ENCODE measurements around the gene FYN. TPM values are rescaled to one million over a fixed set of nuclear protein-coding genes. Genes with fewer than 3 reads are reported as not detected.

FYN gene
- total RNA-seq, 2 experiments from 2014 or later: 236 to 244 TPM

DNA sequence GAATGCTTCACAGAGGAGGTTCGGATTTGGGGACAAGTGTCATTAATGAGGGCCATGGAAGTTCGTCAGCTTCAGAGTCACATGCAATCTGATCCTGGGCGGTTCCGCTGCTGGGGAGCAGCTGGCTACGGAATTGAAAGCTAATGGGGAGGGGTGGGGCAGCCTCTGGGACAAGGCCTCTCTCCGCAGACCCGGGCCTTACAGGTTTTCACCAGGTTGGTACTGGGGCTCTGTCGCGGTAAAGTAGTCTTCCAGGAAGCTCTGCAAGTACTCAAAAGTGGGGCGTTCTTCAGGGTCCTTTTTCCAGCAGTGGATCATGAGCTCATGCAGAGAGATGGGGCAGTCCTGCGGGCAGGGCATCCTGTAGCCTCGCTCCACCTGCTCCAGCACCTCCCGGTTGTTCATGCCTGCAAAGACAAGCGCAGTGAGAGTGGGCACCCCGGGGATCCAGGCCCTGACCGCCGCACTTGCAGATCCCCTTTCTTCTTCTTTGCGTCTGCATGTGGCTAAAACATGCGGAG is 211.7 kb downstream of the FYN start:
- no peak for DNase-seq
- peaks cover 20% of the 10 kb centered on the region for H3K36me3 Mint-ChIP-seq (ENCODE audit: low read depth)
- intact Hi-C loops (cut with micrococcal nuclease): no loop called here
- no peaks in the 10 kb centered on the region for H3K27me3 Mint-ChIP-seq (ENCODE audit: low read depth)
- H3K9me3 Mint-ChIP-seq: no peaks in the 10 kb centered on the region
- H3K27ac Mint-ChIP-seq: no peak overlapping the region
- no peak overlapping the region for H3K4me3 Mint-ChIP-seq
- H3K4me1 Mint-ChIP-seq (ENCODE audit: low read depth): no peaks in the 10 kb centered on the region
- CTCF ChIA-PET: interaction anchor here (0.9 kb wide), 1 partner anchor 403 kb away, joined by 4 read pairs; a partner anchor contains a TSS

DNA sequence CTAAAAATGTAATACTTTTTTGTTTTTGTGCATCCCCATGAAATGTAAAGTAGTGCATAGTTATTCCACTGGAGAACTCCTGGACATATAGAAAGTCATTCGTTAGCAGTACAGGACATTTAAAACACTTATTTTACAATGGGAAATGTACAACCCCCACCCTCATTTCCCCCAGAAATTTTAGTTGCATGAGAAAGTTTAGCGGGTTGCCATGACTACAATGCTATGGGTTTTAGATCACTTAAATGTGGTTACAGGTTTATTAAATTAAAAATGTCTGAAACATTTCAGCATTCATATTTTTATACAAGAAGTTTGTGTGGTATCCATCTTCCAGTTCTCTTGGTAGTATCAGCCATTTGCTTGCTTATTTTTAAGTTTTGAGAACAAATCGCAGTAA is 212.7 kb downstream of the FYN start:
- H3K9me3 Mint-ChIP-seq: no peaks in the 10 kb centered on the region
- no peak for DNase-seq
- no peak overlapping the region for H3K27ac Mint-ChIP-seq
- CTCF ChIA-PET: interaction anchor here (0.6 kb wide), 1 partner anchor 8 kb away, joined by 5 read pairs; no protein-coding TSS in a partner anchor
- intact Hi-C loops (cut with micrococcal nuclease): no loop called here
- peaks cover 20% of the 10 kb centered on the region for H3K36me3 Mint-ChIP-seq (ENCODE audit: low read depth)
- H3K27me3 Mint-ChIP-seq (ENCODE audit: low read depth): no peaks in the 10 kb centered on the region
- no peak overlapping the region for H3K4me3 Mint-ChIP-seq
- H3K4me1 Mint-ChIP-seq (ENCODE audit: low read depth): no peaks in the 10 kb centered on the region

- H3K27ac Mint-ChIP-seq: no peak overlapping the region
- intact Hi-C loops (cut with micrococcal nuclease): no loop called here
These were observed 214.6 kb downstream of the FYN start for GRCh38 chr6:111658462-111659154.

DNA sequence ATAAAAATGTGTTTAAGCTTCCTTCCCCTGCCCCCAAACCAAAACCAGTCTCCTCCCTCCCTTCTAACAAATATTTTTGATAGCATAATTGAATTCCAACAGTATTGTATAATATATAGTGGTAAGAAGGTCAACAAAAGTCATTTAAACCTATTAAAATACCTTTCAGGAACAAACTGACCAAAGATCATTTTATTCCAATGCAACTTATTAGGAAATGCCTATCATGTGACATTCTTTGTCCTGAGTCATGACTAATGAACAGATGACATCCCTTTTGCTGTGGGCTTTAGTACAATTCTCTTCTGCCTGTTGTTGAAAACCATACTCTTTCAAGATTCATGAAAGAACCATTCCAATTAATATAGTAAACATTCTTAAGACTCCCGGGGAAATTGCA is 216.1 kb downstream of the FYN start:
- no peak overlapping the region for H3K4me3 Mint-ChIP-seq
- H3K36me3 Mint-ChIP-seq (ENCODE audit: low read depth): peaks cover 16% of the 10 kb centered on the region
- intact Hi-C loops (cut with micrococcal nuclease): no loop called here
- H3K4me1 Mint-ChIP-seq (ENCODE audit: low read depth): no peaks in the 10 kb centered on the region
- no peaks in the 10 kb centered on the region for H3K27me3 Mint-ChIP-seq (ENCODE audit: low read depth)
- DNase-seq: no peak
- CTCF ChIA-PET: no interaction called here
- no peaks in the 10 kb centered on the region for H3K9me3 Mint-ChIP-seq
- H3K27ac Mint-ChIP-seq: no peak overlapping the region

More at GRCh38 chr6:111658462-111659154, 214.6 kb downstream of the FYN start:
- H3K4me3 Mint-ChIP-seq: no peak overlapping the region
- no peaks in the 10 kb centered on the region for H3K27me3 Mint-ChIP-seq (ENCODE audit: low read depth)
- H3K9me3 Mint-ChIP-seq: no peaks in the 10 kb centered on the region
- no peak for DNase-seq
- H3K36me3 Mint-ChIP-seq (ENCODE audit: low read depth): peaks cover 15% of the 10 kb centered on the region
- no peaks in the 10 kb centered on the region for H3K4me1 Mint-ChIP-seq (ENCODE audit: low read depth)
- CTCF ChIA-PET: no interaction called here

DNA sequence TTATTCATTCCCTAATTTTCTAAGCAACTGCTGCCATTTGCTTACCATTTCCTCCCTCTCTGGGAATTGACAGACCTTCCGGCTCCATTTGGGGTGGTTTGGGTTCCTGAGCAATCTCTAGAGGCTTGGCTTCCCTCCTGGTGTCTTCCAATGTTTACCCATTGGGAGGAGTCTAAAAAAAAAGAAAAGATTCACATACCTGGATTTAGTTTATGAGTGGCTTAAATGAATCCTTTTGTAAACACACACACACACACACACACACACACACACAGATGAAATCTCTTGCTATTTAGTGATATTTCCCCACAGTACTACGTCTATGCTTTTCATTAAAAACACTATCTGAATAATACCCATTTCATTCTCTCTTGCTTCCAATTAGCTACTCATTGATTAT is 219.3 kb downstream of the FYN start:
- intact Hi-C loops (cut with micrococcal nuclease): no loop called here
- Mint-ChIP-seq H3K36me3 (ENCODE audit: low read depth) (peaks cover 8% of the 10 kb centered on the region), H3K9me3 (no peaks in the 10 kb centered on the region), H3K27me3 (ENCODE audit: low read depth) (no peaks in the 10 kb centered on the region), H3K4me1 (ENCODE audit: low read depth) (no peaks in the 10 kb centered on the region), H3K27ac (no peak overlapping the region), H3K4me3 (no peak overlapping the region)
- CTCF ChIA-PET: interaction anchor here (0.8 to 1.1 kb wide), 2 partner anchors 389 to 444 kb away, joined by 3 to 4 read pairs; no protein-coding TSS in a partner anchor
- no peak for DNase-seq

DNA sequence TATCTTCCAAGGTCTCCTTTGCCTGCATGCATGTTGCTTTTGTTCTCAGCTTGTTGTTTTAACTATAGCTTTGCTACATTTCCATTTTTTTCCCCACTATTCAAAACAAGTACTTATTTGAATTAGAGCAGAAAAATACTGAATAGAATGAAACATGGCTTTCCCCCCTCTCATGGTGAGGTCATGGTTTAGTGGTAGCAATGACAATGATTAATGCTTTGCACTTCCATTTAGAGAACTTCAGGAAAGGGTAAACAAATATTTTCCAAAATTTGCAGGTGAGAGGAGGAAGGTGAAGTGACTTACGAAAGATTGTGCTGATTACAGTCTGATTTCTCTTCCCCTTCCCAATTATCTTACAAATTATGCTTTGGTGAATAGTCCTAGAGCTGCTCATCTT is 219.8 kb downstream of the FYN start:
- CTCF ChIA-PET: no interaction called here
- Mint-ChIP-seq H3K27me3 (ENCODE audit: low read depth) (no peaks in the 10 kb centered on the region), H3K9me3 (no peaks in the 10 kb centered on the region), H3K4me1 (ENCODE audit: low read depth) (no peaks in the 10 kb centered on the region), H3K36me3 (ENCODE audit: low read depth) (peaks cover 8% of the 10 kb centered on the region), H3K27ac (no peak overlapping the region), H3K4me3 (no peak overlapping the region)
- intact Hi-C loops (cut with micrococcal nuclease): no loop called here
- no peak for DNase-seq

DNA sequence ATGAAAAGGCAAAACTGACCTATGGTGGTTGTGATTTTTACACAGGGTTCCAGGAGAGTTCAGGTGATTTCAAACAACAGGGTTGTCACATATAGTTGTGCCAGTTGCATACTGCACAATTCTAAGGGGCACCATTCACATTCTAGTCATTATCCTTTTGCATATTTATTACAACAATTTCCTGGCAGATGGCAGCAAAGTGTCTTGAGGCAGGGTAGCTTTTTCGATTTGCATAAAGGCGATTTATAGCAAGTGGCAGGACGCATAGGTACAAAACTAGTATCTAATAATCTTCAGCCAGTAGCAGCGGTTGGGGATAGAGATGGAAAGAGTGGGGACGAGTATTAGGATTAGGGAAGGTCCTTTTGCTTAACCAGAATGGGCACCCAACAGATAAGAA is 221.1 kb downstream of the FYN start:
- Mint-ChIP-seq H3K36me3 (ENCODE audit: low read depth) (peaks cover 8% of the 10 kb centered on the region), H3K4me1 (ENCODE audit: low read depth) (no peaks in the 10 kb centered on the region), H3K27ac (no peak overlapping the region), H3K9me3 (no peaks in the 10 kb centered on the region), H3K4me3 (no peak overlapping the region), H3K27me3 (ENCODE audit: low read depth) (no peaks in the 10 kb centered on the region)
- CTCF ChIA-PET: no interaction called here
- no peak for DNase-seq
- intact Hi-C loops (cut with micrococcal nuclease): no loop called here

- H3K9me3 Mint-ChIP-seq: no peaks in the 10 kb centered on the region
- CTCF ChIA-PET: interaction anchor here (0.7 to 1.1 kb wide), 2 partner anchors 9 to 392 kb away, joined by 3 to 4 read pairs; no protein-coding TSS in a partner anchor
- no peaks in the 10 kb centered on the region for H3K4me1 Mint-ChIP-seq (ENCODE audit: low read depth)
- intact Hi-C loops (cut with micrococcal nuclease): no loop called here
- peaks cover 8% of the 10 kb centered on the region for H3K36me3 Mint-ChIP-seq (ENCODE audit: low read depth)
- DNase-seq: no peak
- H3K27ac Mint-ChIP-seq: no peak overlapping the region
- no peak overlapping the region for H3K4me3 Mint-ChIP-seq
- no peaks in the 10 kb centered on the region for H3K27me3 Mint-ChIP-seq (ENCODE audit: low read depth)
These were observed 221.8 kb downstream of the FYN start for GRCh38 chr6:111651185-111652034.

- CTCF ChIA-PET: interaction anchor here (1.7 kb wide), 1 partner anchor 391 kb away, joined by 4 read pairs; a partner anchor contains a TSS
- H3K27me3 Mint-ChIP-seq (ENCODE audit: low read depth): no peaks in the 10 kb centered on the region
- intact Hi-C loops (cut with micrococcal nuclease): no loop called here
These were observed 223.2 kb downstream of the FYN start for GRCh38 chr6:111650049-111650448.

GRCh38 chr6:111648100-111648499 is 225.2 kb downstream of the FYN start:
- Mint-ChIP-seq H3K27me3 (ENCODE audit: low read depth) (no peaks in the 10 kb centered on the region), H3K4me3 (no peak overlapping the region), H3K27ac (no peak overlapping the region), H3K4me1 (ENCODE audit: low read depth) (no peaks in the 10 kb centered on the region), H3K36me3 (ENCODE audit: low read depth) (peaks cover 12% of the 10 kb centered on the region), H3K9me3 (no peaks in the 10 kb centered on the region)
- CTCF ChIA-PET: interaction anchor here (0.7 to 1.7 kb wide), 2 partner anchors 389 to 398 kb away, joined by 3 to 4 read pairs; a partner anchor contains a TSS
- intact Hi-C loops (cut with micrococcal nuclease): loop anchor here (10.0 kb wide), 1 partner anchor 593 kb away; no protein-coding TSS in a partner anchor
- no peak for DNase-seq

More at GRCh38 chr6:111650049-111650448, 223.2 kb downstream of the FYN start:
- no peak for DNase-seq
- no peak overlapping the region for H3K27ac Mint-ChIP-seq
- no peaks in the 10 kb centered on the region for H3K4me1 Mint-ChIP-seq (ENCODE audit: low read depth)
- no peak overlapping the region for H3K4me3 Mint-ChIP-seq
- no peaks in the 10 kb centered on the region for H3K9me3 Mint-ChIP-seq
- H3K36me3 Mint-ChIP-seq (ENCODE audit: low read depth): peaks cover 9% of the 10 kb centered on the region

DNA sequence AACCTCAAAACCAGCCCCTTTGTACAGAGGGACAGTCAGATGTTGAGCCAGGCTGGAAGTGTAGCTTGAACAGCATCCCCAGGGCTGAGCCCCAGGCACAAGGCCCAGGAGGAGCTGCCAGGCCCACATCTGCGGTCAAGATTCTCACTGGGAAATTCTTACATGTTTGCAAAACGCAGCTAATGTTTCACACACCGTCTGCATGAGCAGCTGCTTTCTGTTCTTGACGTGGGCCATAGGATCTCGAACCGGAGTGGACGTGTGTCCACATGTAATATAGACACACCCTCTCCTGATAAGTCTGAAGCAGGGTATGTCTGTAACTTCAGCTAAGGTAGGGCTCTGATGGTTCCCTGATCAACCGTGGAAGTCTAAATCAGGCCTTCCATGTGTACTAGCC is 226.3 kb downstream of the FYN start:
- DNase-seq: no peak
- Mint-ChIP-seq H3K36me3 (ENCODE audit: low read depth) (peaks cover 9% of the 10 kb centered on the region), H3K4me3 (no peak overlapping the region), H3K9me3 (no peaks in the 10 kb centered on the region), H3K4me1 (ENCODE audit: low read depth) (no peaks in the 10 kb centered on the region), H3K27ac (no peak overlapping the region), H3K27me3 (ENCODE audit: low read depth) (no peaks in the 10 kb centered on the region)
- intact Hi-C loops (cut with micrococcal nuclease): loop anchor here (10.0 kb wide), 1 partner anchor 592 kb away; no protein-coding TSS in a partner anchor
- CTCF ChIA-PET: interaction anchor here (0.6 kb wide), 1 partner anchor 298 kb away, joined by 3 read pairs; no protein-coding TSS in a partner anchor

DNA sequence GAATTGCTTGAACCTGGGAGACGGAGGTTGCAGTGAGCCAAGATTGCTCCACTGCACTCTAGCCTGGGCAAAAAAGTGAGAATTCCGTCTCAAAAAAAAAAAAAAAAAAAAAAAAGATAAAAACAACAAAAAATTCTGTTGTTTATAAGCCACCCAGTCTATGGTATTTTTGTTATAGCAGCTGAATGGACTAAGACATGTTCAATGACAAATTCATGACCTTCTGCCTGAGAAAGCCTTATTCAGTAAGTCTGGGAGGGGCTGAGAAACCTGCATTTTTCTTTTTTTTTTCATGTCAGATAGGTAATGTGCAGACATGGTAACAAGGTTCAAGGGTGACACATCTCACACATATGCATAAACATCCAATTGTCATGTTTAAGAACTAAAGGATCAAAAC is 227.2 kb downstream of the FYN start:
- H3K4me1 Mint-ChIP-seq (ENCODE audit: low read depth): no peaks in the 10 kb centered on the region
- CTCF ChIA-PET: interaction anchor here (0.6 kb wide), 2 partner anchors 181 to 703 kb away, joined by 4 read pairs; no protein-coding TSS in a partner anchor
- DNase-seq: no peak
- intact Hi-C loops (cut with micrococcal nuclease): loop anchor here (10.0 kb wide), 1 partner anchor 591 kb away; no protein-coding TSS in a partner anchor
- H3K9me3 Mint-ChIP-seq: no peaks in the 10 kb centered on the region
- peaks cover 9% of the 10 kb centered on the region for H3K36me3 Mint-ChIP-seq (ENCODE audit: low read depth)
- H3K27me3 Mint-ChIP-seq (ENCODE audit: low read depth): no peaks in the 10 kb centered on the region
- no peak overlapping the region for H3K27ac Mint-ChIP-seq
- no peak overlapping the region for H3K4me3 Mint-ChIP-seq
